Measurements from ENCODE around the gene PAH. TPM values are rescaled to one million over a fixed set of nuclear protein-coding genes. Genes with fewer than 3 reads are reported as not detected.
"Not testable (repeated sequence)": the region's sequence is repeated elsewhere in the genome, so short reads cannot be mapped to it uniquely, and the experiment has no call there.

PAH gene
- total and polyA plus RNA-seq, 2 donors (not counting 3 experiments of a cell fraction or from before 2014, with no cell fraction given) = not detected

GRCh38 chr12:102833687-102834441 lies 83.2 kb downstream of the PAH start:
- Histone ChIP-seq H3K79me2 (ENCODE audit: control insufficient read depth, insufficient read depth, low read length) (no peaks in the 10 kb centered on the region), H3K9me1 (replicated peaks; ENCODE audit: control insufficient read depth, extremely low read depth, insufficient read depth, low read length) (no peaks in the 10 kb centered on the region), H3K4me1 (ENCODE audit: control insufficient read depth, extremely low read depth, insufficient read depth, low read length) (no peaks in the 10 kb centered on the region), H4K20me1 (replicated peaks; ENCODE audit: control insufficient read depth, extremely low read depth, insufficient read depth, low read length) (no peaks in the 10 kb centered on the region), H3K4me2 (ENCODE audit: insufficient read depth, low read length) (no peak overlapping the region), H3K9ac (replicated peaks; ENCODE audit: extremely low read depth, insufficient read depth, low read length) (no peak overlapping the region), H2AFZ (ENCODE audit: low read depth, low read length) (no peak overlapping the region), H3K36me3 (ENCODE audit: control insufficient read depth in 2 of 2, extremely low read depth in 1 of 2, insufficient read depth in 2 of 2, low read length in 2 of 2) (no peaks in the 10 kb centered on the region), H3K4me3 (replicated peaks in 1 of 3; ENCODE audit: insufficient read depth in 1 of 3, low read depth in 1 of 3, low read length in 3 of 3) (no peak overlapping the region), H3K9me3 (replicated peaks; ENCODE audit: control insufficient read depth, insufficient read depth, low read length) (no peaks in the 10 kb centered on the region), H3K27ac (ENCODE audit: insufficient read depth, low read depth, low read length) (no peak overlapping the region), H3K27me3 (ENCODE audit: control insufficient read depth in 2 of 2, insufficient read depth in 2 of 2, low read length in 2 of 2) (no peaks in the 10 kb centered on the region)
- POLR2A ChIA-PET = no interaction called here
- BruUV-seq (replicated peaks) = no TSS peak
- no peak for TF ChIP-seq GATA2 (IDR thresholded peaks at IDR 0.05; ENCODE audit: insufficient read depth, insufficient read length, low read depth, low read length)
- TF ChIP-seq EZH2 (IDR thresholded peaks at IDR 0.05; ENCODE audit: borderline replicate concordance, low read depth, low read length, severe bottlenecking) = no peak
- TF ChIP-seq FOS (IDR thresholded peaks at IDR 0.05; ENCODE audit: borderline replicate concordance, insufficient read depth, low read length) = no peak
- TF ChIP-seq MAX (IDR thresholded peaks at IDR 0.05; ENCODE audit: insufficient read depth, insufficient read length) = no peak
- intact Hi-C loops (cut with micrococcal nuclease) (no loop called here), dilution Hi-C loops (cut with MboI; ENCODE audit: extremely low pct_ligation_motif_present, low sequenced_read_pairs) (no loop called here)
- no peak for DNase-seq (ENCODE audit: low read depth, low spot score)
- CTCF ChIA-PET = no interaction called here
- no peak for FAIRE-seq

GRCh38 chr12:102832826-102833225 lies 84.2 kb downstream of the PAH start:
- H3K27ac ChIP-seq (ENCODE audit: insufficient read depth, low read depth, low read length); H3K4me2 ChIP-seq (ENCODE audit: insufficient read depth, low read length); H3K4me1 ChIP-seq (ENCODE audit: control insufficient read depth, extremely low read depth, insufficient read depth, low read length); POLR2A ChIA-PET; H3K27me3 ChIP-seq (ENCODE audit: control insufficient read depth in 2 of 2, insufficient read depth in 2 of 2, low read length in 2 of 2); dilution Hi-C loops (cut with MboI; ENCODE audit: extremely low pct_ligation_motif_present, low sequenced_read_pairs); DNase-seq (ENCODE audit: low read depth, low spot score); H3K4me3 ChIP-seq (replicated peaks in 1 of 3; ENCODE audit: insufficient read depth in 1 of 3, low read depth in 1 of 3, low read length in 3 of 3); H3K79me2 ChIP-seq (ENCODE audit: control insufficient read depth, insufficient read depth, low read length); intact Hi-C loops (cut with micrococcal nuclease); H3K9me1 ChIP-seq (replicated peaks; ENCODE audit: control insufficient read depth, extremely low read depth, insufficient read depth, low read length); H2AFZ ChIP-seq (ENCODE audit: low read depth, low read length); H4K20me1 ChIP-seq (replicated peaks; ENCODE audit: control insufficient read depth, extremely low read depth, insufficient read depth, low read length); H3K36me3 ChIP-seq (ENCODE audit: control insufficient read depth in 2 of 2, extremely low read depth in 1 of 2, insufficient read depth in 2 of 2, low read length in 2 of 2); H3K9me3 ChIP-seq (replicated peaks; ENCODE audit: control insufficient read depth, insufficient read depth, low read length); FAIRE-seq; H3K9ac ChIP-seq (replicated peaks; ENCODE audit: extremely low read depth, insufficient read depth, low read length); CTCF ChIA-PET; BruUV-seq (replicated peaks): not testable (repeated sequence)

Measured in endothelial cell of umbilical vein (primary cell).